NK-92 treated with Interleukin-12 subunit alpha and Interleukin-12 subunit beta, amount 100 ng/mL, for 24 hours (cell line): ENCODE data around the gene MYH14.
A peak's percentile ranks its signal among the peaks of the same experiment; 100 is the strongest.
"Not testable (repeated sequence)": the region's sequence is repeated elsewhere in the genome, so short reads cannot be mapped to it uniquely, and the experiment has no call there.

ENCODE experiments used
- DNase-seq: peaks from one replicate; lab custom pipeline; 2025; lab: John Stamatoyannopoulos, UW

Gene MYH14

DNA sequence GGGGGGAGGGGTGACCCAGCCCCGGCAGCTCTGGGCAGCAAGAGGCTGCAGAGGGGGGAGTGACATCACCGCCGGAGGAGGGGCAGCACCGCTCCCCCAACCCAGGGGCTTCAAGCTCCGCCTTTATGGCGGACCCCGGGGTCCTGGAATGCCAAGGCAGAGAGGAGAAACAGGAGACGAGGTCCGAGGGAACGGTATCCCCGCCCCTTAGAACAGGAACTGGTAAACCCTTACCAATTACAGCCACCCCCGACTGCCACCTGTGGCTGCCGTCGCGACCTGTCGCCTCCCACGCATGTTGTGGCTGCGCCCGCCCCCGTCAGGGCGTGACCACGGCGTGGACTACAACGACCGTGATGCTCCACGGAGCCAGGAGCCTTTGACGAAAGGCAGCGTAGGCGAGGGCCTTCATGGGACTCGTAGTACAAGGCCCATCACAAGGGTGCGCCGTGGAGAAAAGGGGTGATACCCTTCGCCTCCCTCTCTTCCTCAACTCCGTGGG, 129.9 kb downstream of the MYH14 start:
- DNase-seq = peak; percentile 93

DNA sequence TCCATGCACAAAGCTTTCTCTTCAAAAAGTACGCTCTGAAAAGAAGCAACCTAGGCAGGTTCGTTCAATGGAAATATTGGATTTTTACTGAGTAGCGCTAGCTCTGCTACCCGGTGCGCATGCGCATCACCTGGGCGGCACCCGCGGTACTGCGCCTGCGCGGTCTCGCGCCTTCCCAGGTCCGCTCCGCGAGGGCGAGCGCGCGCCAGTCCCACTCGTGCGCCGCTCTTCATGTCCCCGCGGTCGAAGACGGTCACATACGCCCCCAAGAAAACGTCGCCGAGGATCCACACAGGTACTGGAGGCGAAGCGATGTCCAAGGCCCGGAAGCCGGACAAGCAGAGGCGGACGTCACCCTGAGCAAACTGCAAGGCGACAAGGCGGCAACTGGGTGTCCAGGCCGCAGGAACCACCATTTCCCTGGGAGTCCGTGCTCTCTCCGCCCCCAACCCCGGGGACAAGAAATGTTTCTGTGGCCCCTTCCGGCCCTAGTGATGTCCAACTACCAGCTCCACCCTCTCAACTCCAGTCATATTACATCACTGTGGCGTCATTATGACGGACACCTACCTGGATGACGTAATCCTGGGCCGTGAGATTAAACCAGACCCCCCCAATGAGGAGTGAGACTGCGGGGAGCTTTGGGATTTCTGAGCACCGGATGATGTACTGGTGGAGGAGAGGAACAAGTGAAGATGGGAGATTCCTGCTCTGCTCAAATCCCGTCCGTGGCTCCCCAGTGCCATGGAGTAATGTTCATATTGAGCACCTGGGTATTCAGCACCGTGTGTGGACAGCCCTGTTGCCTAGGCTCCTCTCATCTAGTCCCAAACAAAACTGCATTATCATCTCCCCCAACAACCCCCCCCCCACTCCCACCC, 130.6 kb downstream of the MYH14 start:
- peak; percentile 85 for DNase-seq

DNA sequence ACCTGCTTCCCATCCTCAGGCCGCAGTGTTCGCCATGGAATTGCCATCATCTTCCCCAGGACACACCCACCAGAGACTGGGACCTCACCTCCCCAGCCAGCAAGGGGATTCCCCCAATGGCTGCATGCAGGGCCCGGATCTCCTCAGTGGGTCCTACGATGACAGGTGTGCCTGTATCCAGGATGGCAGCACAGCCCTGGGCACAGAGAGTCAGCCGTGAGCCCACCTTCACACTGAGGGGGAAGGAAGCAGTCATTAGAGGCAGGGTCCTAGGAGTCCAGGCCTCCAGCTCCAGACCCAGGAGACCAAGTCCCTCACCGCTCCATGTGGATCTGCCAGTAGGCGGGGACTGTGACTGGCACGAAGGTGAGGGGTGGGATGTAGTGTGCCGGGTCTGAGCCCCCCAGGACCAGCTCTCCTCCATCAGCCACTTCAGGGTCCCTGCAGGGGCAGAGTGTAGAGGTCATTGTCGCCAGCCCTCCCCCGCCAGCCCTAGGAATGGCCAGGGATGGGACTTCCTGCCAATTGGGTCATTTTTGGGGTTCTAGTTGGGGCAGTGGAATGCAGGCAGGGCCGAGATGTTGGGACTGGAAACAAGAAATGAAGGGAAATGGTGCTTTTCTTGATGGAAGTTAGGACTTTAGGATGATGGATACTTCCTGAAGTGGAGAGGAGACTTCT, 131.5 kb downstream of the MYH14 start:
- DNase-seq = no peak

DNA sequence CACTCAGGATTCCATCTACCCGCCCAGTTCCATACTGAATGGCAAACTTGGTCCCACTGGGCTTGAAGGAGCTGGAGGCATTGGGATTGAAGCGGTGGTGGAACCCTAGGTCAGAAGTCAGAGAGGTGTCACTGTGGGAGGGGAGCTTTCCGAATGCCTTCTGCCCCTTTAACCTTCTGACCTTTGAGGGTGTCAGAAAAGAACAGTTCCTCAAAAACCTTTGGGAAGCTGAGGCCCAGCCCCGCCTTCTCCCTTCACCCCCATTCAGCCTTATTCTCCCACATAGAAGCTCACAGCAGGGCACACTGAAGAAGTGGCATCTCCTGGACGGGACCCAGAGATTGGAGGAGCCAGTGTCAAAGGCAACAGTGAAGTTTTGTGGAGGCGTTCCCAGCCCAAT, 133.6 kb downstream of the MYH14 start:
- DNase-seq = not testable (repeated sequence)

DNA sequence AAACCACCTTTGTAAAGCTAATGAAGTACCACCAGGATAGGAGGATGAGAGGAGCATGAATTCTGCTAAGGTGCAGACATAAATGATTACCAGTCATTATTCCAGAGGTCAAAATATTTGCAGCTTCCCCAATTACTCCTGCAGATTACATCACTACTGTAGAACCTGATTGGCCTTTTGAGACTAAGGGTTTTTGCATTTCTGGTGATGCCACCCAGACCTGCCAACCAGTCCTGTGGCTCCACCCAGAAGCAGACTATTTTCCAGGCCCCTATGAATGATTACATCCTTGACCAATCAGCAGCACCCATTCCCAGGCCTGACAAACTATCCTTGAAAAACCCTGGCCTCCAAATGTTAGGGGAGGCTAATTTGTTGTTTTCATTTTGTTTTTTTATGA, 136.9 kb downstream of the MYH14 start:
- no peak for DNase-seq

DNA sequence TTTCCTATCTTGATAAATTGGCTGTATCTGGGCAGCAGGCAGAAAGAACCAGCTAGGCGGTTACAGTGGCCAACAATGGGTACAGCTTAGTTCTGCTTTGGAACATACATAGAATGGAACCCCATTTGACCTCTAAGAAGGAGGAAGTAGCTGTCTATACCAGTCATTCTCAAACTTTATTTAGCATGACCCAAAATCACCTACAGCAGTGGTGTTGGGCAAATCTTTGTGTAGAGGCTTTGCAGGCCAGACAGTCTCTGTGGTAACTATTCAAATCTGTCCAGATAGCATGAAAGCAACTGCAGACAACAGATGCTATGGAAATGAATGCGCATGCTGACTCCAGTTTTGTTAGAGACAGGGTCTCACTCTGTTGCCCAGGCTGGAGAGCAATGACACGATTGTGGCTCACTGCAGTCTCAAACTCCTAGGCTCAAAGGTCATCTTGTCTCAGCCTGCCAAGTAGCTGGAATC, 137.7 kb downstream of the MYH14 start:
- no peak for DNase-seq

DNA sequence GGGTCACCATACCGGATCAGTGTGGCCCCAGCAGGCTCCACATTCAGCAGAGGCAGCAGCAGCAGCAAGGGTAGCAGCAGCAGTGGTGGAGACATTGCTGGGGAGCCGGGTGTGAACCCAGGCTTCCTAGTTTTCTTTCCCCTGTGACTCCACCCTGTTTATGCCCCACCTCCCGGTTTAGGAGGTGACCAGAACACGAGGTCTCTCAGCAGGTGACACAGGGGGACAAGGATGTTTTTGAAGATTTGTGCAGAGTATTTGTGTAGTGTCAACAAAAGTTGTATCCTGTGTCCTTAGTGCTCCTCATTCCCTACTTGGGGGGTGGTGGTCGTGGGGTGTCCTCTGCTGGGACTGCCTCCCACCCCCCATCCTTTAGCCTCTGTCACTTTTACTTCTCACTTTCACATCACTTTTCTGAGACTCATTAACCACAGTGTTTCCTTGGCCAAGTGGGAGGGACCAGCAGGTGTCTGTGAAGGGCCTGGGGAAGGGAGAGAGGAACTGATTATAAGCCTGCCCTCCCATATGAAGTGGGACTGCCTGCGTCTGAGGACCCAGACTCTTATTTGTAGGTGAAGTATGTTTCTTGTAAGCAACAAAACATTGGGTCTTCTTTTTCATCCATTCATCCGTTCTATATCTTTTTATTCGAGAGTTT, 141.4 kb downstream of the MYH14 start:
- no peak for DNase-seq

DNA sequence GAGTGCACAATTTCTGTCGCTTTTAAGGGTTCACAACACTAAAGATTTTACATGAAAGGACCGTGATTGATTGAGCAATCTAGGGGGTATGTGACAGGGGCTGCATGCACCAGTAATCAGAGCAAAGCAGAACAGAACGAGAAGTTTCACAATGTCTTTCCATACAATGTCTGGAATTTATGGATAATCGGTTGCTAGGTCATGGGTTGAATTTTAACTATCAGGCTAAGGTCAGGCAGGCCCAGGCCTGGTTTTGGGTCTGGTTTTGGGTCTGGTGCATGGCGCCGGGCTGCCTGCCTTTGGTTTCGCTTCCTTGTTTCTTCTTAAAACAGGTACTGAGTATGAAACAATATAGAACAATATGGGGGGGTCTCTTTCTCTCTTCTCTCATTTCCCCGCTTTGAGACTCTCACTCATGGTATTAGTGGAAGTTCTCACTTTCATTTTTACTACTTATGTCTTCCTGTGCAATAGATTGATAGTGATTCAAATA, 143.7 kb downstream of the MYH14 start:
- DNase-seq = not testable (repeated sequence)

DNA sequence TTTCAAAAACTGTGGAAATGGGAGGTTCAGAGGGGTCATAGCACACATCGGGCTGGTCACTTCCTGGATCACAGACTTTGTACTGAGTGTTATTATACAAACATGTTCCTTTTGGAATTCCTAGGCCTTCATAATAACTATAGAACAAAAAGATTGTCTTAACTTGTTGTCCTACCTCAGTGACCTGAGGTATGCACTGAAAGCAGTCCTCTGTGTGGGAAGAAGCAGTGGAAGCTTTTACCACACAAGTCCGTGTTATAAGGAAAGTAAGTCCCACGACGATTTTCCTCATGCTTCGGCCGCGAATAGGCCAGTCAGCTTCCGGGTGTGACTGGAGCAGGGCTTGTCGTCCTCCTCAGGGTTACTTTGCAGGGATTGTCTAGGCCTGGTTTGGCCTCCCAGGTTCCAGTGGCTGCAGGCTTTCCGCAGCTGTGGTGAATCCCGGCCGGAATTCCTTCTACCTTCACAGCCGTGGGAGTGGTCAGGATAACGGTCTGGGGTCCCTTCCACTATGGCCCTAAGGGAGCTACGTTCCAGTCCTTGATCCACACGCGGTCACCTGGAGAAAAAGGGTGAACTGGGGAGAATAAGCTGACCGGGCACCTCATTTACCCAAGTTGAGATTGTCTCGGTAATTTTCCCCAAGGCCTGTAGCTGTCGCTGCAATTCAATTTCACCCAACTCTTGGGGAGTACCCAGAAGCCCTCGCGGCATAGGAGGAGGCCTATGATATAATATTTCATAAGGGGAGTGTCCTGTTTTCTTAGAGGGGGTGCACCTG, 146.0 kb downstream of the MYH14 start:
- no peak for DNase-seq

DNA sequence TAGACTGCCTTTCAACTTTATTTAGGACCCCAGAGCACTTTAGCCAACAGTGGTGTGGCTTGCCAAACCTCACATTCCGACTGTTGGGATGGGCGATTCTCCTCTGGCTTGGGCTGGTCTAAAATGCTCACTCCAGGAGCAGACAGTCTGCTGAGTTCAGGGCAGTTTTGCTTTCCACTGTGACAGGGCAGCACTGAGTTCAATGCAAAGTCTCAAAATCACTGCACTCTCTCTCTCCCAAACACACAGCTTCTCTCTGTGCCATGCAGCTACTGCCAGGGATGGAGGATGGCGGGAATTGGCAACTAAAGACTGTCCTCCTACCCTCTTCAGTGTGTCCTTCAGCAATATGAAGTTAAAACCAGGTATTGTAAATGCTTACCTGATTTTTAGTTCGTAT, 148.8 kb downstream of the MYH14 start:
- no peak for DNase-seq

DNA sequence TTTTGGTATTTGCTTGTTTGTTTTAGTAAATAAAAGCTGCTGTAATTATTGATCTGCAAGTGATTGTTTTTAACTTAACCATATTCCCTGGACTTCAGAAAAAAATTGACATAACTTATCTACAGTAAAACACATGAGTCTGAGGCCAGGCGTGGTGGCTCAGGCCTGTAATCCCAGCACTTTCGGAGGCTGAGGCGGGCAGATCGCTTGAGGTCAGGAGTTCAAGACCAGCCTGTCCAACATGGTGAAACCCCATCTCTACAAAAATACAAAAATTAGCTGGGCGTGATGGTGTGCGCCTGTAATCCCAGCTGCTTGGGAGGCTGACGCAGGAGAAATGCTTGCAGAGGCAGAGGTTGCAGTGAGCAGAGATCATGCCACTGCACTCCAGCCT, 150.1 kb downstream of the MYH14 start:
- DNase-seq = not testable (repeated sequence)

DNA sequence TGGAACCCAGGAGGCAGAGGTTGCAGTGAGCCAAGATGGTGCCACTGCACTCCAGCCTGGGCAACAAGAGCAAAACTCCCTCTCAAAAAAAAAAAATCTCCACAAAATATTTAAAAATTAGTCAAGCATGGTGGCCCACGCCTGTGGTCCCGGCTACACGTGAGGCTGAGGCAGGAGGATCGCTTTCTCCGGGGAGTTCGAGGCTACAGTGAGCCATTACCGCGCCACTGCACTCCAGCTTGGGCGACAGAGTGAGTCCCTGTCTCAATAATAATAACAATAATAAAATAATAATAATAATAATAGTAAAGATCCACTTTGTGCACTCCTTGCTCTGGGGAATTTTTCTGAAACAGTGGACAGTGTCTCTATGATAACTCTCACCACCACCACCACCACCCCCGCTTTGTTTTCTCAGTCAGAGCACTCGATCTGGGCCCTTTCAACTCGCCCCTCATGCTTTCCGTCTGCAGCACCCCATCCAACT, 153.3 kb downstream of the MYH14 start:
- no peak for DNase-seq

DNA sequence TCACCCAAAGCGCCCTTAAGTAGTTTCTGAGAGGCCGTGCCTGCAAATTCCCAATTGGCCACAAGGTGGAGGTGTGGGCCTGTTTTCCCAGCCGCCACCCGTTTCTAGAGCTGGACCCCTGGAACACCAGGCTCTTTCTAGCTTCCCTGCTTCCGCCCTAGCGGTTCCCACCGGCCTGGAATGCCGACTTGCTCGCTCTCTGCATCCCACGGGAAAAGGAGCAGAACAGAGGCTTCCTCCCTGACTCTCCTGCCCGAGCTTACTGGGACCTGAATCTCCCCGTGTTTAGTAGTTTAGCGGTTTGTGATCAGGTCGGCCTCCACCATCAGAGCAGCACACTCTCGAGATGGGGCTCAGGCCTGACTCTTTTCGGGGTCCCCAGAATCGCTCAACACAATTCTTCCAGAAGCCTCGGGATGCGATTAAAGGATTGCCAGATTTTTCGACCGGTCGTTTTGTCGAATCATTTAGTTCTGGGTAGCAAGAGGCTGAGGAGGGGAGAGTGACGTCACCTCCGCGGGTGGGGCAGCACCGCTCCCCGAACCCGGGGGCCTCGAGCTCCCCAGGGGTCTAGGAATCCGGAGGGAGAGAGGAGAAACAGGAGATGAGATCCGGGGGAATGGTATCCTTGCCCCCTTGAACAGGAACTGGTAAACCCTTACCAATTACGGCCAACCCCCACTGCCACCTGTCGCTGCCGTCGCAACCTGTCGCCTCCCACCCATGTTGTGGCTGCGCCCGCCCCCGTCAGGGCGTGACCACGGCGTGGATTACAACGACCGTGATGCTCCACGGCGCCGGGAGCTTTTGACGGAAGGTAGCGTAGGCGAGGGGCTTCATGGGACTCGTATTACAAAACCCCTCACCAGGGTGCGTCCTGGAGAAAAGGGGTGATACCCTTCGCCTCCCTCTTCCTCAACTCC, 154.0 kb downstream of the MYH14 start:
- peak; percentile 71 for DNase-seq

DNA sequence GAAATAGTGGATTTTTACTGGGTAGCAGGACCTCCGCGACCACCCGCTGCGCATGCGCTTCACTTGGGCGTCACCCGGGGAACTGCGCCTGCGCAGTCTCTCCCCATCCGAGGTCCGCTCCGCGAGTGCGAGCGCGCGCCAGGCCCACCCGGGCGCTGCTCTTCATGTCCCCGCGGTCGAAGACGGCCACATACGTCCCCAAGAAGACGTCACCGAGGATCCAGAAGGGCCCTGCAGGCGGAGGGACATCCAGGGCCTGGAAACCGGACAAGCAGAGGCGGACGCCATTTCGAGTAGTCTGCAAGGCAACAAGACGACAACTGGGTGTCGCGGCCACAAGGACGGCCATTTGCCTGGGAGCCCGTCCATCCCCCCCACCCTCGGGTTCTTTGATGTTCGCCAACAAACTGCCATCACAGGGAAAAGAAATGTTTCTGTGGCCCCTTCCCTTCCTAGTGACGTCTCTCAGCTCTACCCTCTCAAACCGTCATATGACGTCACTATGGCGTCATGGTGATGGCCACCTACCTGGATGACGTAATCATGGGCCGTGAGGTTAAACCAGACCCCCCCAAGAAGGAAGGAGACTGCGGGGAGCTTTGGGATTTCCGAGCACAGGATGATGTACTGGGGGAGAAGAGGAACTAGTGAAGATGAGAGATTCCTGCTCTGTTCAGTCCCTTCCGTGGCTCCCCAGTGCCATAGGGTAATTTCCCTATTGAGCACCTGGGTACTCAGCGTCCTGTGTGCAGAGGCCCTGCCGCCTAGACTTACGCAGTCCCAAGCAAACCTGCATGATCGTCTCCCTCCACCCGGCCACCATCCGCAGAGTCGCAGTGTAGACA, 155.3 kb downstream of the MYH14 start:
- DNase-seq = peak; percentile 51

DNA sequence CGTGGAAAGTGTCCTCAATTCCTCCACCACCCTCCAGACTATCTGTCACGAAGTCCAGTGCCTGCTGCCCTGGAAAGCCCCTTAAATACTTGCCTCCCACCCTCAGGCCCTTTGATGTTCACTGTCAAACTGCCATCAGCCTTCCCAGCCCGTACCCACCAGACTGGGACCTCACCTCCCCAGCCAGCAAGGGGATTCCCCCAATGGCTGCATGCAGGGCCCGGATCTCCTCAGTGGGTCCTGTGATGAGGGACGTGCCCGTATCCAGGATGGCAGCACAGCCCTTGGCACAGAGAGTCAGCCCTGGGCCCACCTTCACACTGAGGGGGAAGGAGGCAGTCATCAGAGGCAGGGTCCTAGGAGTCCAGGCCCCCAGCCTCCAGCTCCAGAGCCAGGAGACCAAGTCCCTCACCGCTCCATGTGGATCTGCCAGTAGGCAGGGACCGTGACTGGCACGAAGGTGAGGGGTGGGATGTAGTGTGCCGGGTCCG, 156.0 kb downstream of the MYH14 start:
- DNase-seq = no peak
